HG02763 (cell line): ENCODE results near the gene ANKRD55.
"Not testable (repeated sequence)": the region's sequence is repeated elsewhere in the genome, so short reads cannot be mapped to it uniquely, and the experiment has no call there.

Source experiments
- ATAC-seq: cut with Tn5 transposase; IDR thresholded peaks from one replicate; pipeline ENCODE4 v1.9.1; 2021; ENCODE audit warnings: mild to moderate bottlenecking, moderate library complexity; ENCODE audit not compliant: unreplicated experiment

ANKRD55 gene

GRCh38 chr5:56147106-56147505, 86.0 kb downstream of the ANKRD55 start:
- ATAC-seq, result no peak

- no peak for ATAC-seq
Observed at GRCh38 chr5:56146674-56147073, 86.5 kb downstream of the ANKRD55 start.

DNA sequence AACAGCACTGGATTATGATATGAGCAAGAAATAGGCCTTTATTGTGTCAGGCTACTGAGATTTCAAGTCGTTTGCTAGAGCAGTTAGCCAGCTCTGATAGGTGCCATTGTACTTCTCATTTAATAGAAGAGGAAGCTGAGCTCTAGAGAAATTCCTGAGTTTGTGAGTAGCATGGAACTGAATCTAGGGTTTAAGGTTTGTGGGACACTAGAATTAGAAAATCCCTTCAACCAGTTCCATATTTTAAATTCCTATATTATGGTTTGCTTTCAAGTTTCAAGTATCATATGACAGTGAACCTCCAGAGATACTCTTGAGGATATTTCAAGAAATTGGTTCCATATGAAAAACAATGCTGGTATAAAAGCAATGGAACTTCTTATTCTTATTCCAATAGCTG, 87.6 kb downstream of the ANKRD55 start:
- ATAC-seq, result no peak

DNA sequence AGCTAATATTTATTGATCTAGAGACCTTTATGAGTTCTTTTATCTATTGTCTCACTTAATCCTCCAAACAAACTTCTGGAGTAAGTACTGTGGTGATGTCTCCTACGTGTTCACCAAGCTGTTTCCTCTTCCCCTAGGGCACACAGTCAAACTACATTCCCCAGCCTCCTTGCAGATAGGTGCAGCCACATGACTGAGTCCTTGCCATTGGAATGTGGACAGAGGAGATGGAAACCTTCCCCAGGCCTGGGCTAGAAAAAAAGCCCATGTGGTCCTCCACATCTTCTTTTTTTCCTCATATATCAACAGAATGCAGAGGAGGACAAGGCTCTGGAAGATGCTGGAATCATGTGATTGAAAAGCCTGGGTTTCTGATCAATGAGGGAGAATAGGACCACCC, 88.0 kb downstream of the ANKRD55 start:
- ATAC-seq, result no peak

GRCh38 chr5:56144211-56144610, 88.9 kb downstream of the ANKRD55 start:
- ATAC-seq, result no peak

DNA sequence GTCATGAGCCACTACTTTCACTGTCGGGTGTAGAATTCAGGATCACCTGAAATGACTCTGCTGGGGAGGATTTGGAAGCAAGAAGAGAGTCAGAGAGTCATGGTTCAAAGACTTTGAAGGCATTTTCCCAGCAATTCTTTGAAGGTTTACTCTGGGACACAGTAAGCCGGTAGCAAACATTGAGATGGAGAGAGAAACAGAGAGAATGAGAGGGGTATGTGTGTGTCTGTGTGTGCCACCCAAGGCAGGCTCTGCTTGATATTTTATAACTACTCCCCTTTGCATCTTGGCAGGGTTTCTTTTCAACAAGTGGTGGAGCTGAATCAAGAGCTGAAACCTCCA, 89.8 kb downstream of the ANKRD55 start:
- ATAC-seq, result no peak

DNA sequence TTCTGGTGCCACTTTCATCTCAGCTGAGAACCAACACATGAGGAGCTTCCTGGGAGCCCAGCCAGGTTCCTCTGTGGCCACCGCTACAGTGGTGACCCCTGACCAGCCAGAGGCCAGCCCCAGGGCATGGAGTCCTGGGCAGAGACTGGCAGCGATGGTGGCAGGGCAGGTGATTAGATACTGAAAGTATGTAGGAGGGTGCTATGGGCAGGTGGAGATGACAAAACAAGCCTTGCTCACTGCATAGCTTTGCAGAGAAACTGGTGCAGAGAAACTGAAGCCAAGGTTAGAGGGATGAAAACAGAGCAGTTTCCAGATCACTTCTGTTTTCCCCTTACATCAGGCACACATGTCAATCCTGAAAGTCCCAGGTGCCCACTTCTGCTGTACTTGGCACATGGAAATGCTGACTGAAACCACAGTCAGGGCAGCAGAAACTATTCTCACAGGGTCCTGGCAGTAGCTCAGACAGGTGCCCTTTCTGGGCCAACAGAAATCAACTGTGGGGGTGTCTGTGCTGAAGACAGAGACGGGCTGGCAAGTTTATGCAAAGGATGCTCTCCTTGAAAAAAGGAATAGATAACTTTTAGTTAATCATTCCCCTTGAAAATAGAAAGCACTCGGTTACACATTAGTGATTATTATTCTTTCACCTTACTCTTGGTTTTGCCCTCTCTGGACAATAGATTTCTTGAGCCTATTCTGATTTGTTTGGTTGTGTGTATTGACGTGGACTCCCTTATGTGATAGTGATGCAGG, 90.3 kb downstream of the ANKRD55 start:
- ATAC-seq, result peak; percentile 87

GRCh38 chr5:56142233-56142613, 90.9 kb downstream of the ANKRD55 start:
- ATAC-seq, result no peak

DNA sequence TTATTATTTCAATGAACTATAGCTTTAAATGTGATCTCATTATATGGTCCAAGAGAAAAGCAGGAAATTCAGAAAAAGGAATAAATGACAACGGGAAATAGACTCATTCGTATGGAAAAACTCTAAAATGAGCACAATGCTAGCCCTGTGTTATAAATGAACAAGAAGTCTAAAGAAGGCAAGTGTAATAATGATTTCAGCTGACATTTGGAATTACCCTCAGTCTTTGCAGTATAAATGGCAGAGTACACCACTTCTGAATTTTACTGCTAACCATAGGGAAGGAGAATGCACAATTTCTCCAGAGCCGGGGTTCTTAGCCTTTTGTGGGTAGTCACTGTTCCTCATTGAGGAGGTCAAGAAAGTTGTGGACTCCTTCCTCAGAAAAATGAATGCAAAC, 93.1 kb downstream of the ANKRD55 start:
- no peak for ATAC-seq

GRCh38 chr5:56130664-56131063, 102.5 kb downstream of the ANKRD55 start:
- ATAC-seq, result no peak

DNA sequence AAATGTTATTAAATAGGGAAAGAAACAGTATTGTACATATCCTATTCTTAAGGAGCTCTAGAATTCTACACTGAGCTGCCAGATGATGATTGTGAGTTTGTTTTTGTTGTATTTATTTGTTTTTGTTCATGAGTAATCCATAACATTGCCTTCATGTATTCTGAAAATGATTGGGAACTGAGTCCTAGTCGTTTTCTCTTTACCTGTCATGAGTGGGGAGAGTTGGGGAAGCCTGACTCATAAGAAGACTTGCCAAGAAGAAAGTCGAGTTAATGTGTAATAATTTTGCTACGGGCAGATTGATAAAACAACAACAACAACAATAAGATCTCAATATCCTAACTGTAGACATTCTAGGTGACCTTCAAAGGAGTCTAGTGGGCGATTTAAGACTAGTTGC, 103.8 kb downstream of the ANKRD55 start:
- no peak for ATAC-seq

DNA sequence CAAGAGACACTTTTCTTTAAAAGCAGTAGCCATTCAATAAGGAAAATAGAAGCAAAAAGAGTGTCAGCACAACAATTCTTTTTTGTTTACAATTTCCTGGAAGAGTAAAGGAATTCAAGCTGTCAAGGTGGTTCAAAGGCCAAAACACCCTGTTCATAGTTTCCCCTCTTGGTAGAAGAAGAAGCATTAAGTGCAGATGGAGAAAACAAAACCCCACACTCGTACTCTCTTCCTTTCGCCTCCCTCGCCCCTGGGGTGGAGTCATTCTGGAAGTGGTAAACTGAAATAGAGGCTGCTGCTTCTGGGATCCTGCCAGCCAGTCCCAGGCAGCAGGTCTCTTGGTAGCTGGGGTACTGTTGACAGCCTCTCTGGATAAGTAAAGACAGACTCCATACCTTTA, 105.0 kb downstream of the ANKRD55 start:
- ATAC-seq, result no peak

DNA sequence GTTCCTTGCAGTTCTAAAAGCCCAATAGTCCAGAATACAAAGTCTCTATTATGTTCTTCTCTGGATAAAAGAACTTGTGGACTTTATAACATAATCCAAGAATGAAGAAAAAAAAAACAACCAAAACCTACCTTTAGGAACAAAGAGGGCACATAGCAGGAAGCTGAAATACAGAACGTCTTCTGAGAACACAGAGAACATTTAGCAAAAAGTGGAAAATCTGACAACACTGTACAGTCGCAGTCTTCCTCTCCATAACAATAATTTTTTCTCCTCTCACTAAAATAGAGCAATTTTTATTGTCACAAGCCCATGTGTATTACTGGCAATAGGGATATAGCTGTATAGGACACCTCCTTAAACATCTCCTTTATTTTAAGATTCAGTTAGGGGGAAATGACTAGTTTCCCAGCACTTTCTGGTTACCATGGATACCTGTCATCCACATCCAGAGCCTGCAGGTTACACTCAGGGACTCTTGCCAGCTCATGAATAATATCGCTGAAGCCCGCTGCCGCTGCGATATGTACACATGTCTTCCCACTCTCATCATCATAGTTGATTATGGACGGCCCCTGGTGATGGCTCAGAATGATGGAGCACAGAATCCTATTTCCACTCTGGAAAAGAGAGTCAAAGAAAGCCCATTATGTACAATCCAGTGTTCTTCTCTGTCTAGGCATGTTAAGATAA, 106.5 kb downstream of the ANKRD55 start:
- no peak for ATAC-seq

GRCh38 chr5:56123531-56124243, 109.4 kb downstream of the ANKRD55 start:
- ATAC-seq, result no peak

- not testable (repeated sequence) for ATAC-seq
Observed at GRCh38 chr5:56122360-56122985, 110.7 kb downstream of the ANKRD55 start.

GRCh38 chr5:56119050-56119449, 114.1 kb downstream of the ANKRD55 start:
- ATAC-seq, result no peak

DNA sequence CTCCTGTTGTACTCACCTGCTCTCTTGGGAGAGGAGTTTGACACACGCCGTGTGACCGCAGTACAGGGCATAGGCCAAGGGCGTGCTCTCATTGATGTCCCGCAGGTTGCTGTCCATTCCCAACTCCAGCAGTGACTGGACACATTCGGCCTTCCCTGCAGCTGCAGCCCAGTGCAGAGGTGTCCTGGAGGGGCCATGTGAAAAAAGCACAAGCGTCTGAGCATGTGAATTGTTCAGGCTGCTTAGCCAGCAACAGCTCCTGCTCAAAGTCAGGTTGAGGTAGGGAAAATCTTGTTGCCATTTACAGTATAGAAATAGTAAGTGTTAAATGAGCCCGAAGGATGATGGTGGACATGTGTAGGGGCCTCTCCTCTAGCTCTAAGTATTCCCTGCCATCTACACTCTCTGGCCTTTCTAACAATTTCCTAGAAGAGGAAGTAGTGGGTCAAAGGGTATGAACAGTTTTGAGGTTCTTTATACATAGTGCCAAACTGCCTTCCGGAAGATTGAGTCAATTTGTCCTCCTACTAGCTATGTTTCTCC, 116.5 kb downstream of the ANKRD55 start:
- no peak for ATAC-seq

DNA sequence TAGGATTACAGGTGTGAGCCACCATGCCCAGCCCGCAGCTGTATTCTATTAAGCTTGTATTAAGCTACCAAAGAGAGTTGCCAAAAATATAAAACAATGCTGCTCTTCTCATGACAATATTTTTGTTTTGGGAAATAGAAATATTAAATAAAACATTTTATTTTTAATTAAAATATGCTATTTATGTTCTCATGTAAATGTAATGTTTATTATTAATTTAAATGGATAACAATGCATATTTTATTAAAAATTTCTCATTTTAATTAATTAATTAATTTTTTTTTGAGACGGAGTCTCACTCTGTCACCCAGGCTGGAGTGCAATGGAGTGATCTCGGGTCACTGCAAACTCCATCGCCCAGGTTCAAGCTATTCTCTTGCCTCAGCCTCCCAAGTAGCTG, 117.5 kb downstream of the ANKRD55 start:
- no peak for ATAC-seq

DNA sequence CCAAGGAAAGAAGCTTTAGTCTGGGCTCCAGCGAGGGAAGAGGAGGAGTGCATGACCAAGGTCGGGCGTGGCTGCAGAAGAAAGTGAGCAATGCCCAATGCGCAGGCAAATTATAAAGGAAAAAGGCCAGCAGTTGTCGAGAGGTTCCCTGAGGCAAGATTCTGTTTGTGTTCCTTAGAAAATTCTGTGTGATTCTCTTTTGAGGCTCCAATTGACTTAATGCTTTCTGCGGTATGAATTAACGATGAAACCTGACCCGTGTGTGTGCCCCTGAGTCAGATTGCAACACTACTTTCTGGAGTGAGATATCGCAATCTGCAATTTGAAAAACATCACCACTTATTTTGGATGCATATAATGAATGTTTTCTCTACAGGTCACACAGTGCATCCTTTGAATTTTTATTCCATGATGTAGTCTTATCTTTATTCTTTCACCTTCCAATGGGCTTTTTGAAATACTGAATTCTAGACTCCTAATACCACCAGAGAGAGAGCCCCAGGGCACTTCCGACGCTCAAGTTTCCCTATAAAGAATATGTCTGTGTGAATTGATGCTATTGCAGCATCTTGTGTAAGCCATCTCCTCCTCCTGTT, 120.5 kb downstream of the ANKRD55 start:
- no peak for ATAC-seq

DNA sequence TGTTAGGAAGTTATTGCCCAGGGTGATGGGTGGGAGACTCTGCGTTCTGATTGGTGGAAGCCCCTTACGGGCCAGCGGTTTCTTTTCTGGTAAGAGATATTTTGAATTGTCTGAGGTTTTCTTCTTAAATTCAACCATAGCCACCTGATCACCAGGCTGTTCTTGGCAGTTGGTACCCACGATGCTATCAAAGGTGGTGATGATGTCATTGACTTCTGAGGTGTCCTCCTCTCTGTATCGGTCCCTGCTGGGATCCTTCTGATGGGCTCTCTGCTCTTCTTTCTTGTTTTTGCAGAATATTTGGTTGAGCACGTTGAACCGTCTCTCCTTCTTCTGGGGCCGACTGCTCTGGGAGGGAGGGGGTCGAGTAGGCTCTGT, 121.7 kb downstream of the ANKRD55 start:
- no peak for ATAC-seq
